Neural cell (in vitro differentiated cells): ENCODE data around the gene RALGPS1.

Experiments used
- EZH2 ChIP-seq: fragments of 200-600, 300-800 bp; shearing (Covaris generic), sonication (generic); IDR thresholded peaks from 2 replicates; pipeline ENCODE4 v1.6.1; 2014; ENCODE audit warnings: antibody characterized with exemption, low read length, borderline replicate concordance, mild to moderate bottlenecking; ENCODE audit not compliant: insufficient read depth, poor library complexity, severe bottlenecking
- RAD21 ChIP-seq: fragments of 450-650 bp; conservative IDR thresholded peaks from 2 replicates; pipeline ENCODE4 v1.6.1; 2014; ENCODE audit warnings: antibody characterized with exemption, mild to moderate bottlenecking, moderate library complexity
- TF ChIP-seq, protein P1 (sequence below): fragments of 450-650 bp; IDR thresholded peaks from 2 replicates; pipeline ENCODE4 v1.5.1; 2014; ENCODE audit warnings: antibody characterized with exemption, mild to moderate bottlenecking, moderate library complexity; ENCODE audit not compliant: poor library complexity, severe bottlenecking
- TF ChIP-seq, protein P2 (sequence below): IDR thresholded peaks from 2 replicates; pipeline ENCODE4 v1.6.1; 2012; ENCODE audit warnings: borderline replicate concordance

DNA sequence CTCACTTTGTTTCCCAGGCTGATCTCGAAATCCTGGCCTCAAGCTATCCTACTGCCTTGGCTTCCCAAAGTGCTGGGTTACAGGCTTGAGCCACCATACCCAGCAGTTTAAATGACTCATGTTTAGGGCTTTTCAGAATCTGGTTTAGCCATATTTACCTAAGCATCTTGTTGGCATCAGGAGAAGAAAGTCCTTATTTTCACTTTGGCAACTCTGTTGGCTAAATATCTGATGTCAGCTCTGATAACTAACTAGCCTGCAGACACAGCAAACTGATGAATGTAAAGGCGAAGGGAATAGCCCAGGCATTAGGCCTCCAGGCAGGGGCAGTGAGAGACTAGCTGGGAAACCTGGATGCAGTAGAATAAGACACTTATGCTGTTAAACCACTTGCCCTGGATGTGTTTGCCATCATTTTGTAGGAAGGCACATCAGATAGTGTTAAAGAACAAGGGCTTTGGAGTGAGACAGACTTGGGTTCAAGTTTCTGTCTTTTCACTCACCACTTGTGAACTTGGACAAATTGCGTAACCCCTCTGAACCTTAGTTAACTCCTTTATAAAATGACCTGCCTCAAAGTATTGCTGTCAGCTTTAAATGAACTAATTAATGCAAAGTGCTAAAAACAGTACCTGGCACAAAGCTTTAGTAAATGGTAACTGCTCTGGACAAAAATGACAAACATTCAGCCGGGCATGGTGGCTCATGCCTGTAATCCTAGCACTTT, 315.3 kb downstream of the RALGPS1 start:
- TF ChIP-seq RAD21 (no peak), EZH2 (no peak)
- TF ChIP-seq, protein P1, sequence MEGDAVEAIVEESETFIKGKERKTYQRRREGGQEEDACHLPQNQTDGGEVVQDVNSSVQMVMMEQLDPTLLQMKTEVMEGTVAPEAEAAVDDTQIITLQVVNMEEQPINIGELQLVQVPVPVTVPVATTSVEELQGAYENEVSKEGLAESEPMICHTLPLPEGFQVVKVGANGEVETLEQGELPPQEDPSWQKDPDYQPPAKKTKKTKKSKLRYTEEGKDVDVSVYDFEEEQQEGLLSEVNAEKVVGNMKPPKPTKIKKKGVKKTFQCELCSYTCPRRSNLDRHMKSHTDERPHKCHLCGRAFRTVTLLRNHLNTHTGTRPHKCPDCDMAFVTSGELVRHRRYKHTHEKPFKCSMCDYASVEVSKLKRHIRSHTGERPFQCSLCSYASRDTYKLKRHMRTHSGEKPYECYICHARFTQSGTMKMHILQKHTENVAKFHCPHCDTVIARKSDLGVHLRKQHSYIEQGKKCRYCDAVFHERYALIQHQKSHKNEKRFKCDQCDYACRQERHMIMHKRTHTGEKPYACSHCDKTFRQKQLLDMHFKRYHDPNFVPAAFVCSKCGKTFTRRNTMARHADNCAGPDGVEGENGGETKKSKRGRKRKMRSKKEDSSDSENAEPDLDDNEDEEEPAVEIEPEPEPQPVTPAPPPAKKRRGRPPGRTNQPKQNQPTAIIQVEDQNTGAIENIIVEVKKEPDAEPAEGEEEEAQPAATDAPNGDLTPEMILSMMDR: no peak
- TF ChIP-seq, protein P2, sequence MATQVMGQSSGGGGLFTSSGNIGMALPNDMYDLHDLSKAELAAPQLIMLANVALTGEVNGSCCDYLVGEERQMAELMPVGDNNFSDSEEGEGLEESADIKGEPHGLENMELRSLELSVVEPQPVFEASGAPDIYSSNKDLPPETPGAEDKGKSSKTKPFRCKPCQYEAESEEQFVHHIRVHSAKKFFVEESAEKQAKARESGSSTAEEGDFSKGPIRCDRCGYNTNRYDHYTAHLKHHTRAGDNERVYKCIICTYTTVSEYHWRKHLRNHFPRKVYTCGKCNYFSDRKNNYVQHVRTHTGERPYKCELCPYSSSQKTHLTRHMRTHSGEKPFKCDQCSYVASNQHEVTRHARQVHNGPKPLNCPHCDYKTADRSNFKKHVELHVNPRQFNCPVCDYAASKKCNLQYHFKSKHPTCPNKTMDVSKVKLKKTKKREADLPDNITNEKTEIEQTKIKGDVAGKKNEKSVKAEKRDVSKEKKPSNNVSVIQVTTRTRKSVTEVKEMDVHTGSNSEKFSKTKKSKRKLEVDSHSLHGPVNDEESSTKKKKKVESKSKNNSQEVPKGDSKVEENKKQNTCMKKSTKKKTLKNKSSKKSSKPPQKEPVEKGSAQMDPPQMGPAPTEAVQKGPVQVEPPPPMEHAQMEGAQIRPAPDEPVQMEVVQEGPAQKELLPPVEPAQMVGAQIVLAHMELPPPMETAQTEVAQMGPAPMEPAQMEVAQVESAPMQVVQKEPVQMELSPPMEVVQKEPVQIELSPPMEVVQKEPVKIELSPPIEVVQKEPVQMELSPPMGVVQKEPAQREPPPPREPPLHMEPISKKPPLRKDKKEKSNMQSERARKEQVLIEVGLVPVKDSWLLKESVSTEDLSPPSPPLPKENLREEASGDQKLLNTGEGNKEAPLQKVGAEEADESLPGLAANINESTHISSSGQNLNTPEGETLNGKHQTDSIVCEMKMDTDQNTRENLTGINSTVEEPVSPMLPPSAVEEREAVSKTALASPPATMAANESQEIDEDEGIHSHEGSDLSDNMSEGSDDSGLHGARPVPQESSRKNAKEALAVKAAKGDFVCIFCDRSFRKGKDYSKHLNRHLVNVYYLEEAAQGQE: no peak
